Umbilical cord (tissue), 2 donors: ENCODE measurements around the gene PRDM10. TPM values are rescaled to one million over a fixed set of nuclear protein-coding genes. Genes with fewer than 3 reads are reported as not detected.

Experiments
- DNase-seq: peaks from one replicate; pipeline ENCODE4 v3.0.0-alpha.2; 2015; ENCODE audit warnings: low spot score
- total RNA-seq: library from RNA; depleted of rRNA; stranded (reverse); fragments of >200 nt; gene quantifications from one replicate; pipeline ENCODE4 v1.2.3, GENCODE V29; 2014; ENCODE audit warnings: low replicate concordance; ENCODE audit not compliant: insufficient read depth

Gene PRDM10
- total RNA-seq, 1 donor from 2014 or later, result 1.9 TPM

- DNase-seq, result no peak
Observed at GRCh38 chr11:130006929-130007328, 4.3 kb upstream of the PRDM10 start.

- no peak for DNase-seq
Observed at GRCh38 chr11:130003717-130004001, 1.0 kb upstream of the PRDM10 start.

DNA sequence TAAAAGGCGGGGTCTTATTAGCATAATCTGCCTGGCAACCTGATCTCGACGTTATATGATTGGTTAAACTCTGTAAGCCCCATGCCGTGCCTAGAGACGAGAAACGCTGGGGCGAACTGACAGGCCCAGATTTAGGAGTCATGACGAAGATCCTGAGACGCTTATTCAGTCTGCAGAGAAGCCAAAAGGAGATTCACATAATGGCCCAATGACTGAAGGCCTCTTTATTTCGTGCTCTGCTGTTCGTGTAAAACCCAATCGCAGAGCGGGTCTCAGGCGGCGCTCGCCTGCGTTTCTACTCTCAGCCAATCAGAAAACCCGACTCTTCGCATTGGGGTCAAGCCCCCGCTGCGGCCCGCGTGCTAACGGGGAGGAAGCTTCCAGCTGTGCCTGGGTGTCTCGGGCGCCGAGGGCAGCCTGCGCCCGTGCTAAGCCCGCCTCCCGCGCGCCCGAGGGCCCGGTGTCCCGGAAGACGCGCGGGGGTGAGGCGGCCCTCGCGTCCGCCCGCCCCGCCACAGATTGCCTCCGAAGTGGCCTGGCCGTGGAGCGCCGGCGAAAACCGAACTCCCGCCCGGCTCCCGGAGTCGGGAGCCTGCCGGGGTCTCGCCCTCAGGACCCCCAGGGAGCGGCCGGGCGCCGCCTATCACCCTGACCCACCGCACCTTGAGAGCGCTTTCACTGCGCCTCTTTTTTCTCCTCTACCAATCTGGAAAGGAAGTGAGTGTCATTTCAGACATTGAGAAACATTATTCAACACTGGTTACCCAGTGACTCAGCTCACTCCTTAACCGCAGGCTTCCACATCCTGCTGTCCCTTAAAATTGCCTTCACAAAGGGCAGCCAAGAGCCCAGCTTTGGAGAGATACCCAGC, 446 bp upstream of the PRDM10 start:
- peak; percentile 99 for DNase-seq

DNA sequence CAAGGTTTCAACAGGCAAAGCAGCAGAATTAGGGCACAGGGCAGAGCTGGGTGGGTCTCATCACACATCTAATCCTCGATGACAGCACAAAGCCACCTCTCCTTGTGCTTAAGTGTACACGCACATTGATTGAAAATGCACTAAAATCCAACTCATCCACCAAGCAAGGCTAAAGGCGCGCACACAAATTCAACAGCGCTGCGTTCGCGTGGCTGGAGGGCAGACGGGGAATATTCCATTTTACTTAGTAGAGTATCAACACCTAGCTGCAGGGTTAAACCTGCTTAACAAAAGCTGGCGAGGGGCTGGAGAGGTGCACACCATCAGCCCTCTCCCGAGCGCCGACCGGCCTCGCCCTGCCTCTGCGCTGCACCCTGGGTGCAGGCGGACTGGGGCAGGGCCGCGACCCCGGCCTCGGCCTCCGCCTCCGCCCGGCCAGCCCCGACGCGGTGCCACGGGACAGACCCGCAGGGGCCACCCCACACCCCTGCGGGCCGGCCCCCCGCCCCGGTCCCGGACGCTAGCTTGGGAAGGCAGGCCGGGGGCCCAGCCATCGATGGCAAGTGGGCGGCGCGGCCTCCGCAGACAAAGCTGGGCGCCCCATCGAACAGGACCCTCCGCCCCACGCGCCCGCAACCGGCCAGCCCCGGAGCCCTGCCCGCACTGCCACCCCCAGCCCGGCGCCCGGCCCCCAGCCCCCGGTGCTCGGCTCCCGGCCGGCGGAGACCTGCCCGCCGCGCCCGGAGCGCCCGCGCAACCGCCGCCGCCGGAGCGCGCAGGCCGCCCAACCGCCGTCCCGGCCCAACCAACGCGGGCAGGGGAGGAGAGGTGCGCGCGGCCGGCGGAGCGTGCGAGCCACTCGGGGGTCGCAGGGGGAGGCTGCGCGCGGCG, 929 bp downstream of the PRDM10 start:
- DNase-seq, result peak; percentile 53

- no peak for DNase-seq
Observed at GRCh38 chr11:130000552-130001176, 2.0 kb downstream of the PRDM10 start.

GRCh38 chr11:129999407-129999806, 3.2 kb downstream of the PRDM10 start:
- no peak for DNase-seq

GRCh38 chr11:129998905-129999304, 3.7 kb downstream of the PRDM10 start:
- no peak for DNase-seq

- no peak for DNase-seq
Observed at GRCh38 chr11:129998107-129998506, 4.5 kb downstream of the PRDM10 start.

- DNase-seq, result no peak
Observed at GRCh38 chr11:129997513-129997912, 5.1 kb downstream of the PRDM10 start.

DNA sequence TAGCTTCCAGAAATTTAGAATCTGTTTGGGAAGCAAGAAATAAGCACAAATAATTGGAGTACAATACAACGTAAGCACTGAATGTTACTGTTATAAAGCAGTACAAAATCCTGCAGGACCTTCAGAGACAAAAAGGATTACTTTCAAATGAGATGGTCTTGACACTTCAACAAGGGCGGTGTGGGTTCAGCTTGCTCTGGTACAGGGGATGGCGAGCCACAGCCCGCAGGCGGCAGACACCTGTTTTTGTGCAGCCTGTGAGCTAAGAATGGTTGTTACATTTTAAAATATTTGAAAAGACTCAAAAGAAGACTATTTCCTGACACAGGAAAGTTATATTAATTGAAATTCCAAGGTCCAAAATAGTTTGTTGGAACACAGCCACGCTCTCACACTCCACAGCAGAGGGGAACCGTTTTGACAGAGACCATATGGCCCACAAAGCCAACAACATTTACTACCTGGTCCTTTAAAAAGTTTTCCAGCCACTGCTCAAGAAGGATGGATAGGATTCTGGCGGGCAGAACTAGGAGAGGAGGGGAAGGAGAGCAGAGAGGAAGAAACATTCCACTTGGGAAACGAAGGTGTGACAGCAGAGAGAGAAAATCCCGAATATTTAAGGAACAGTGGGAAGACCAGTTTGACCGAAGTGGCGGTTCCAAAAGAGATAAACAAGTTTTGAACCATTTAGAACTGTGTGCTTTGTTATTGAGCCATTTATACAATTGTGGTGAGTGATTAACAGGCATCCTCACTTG, 6.3 kb downstream of the PRDM10 start:
- DNase-seq, result no peak

- DNase-seq, result no peak
Observed at GRCh38 chr11:129995163-129995562, 7.5 kb downstream of the PRDM10 start.

DNA sequence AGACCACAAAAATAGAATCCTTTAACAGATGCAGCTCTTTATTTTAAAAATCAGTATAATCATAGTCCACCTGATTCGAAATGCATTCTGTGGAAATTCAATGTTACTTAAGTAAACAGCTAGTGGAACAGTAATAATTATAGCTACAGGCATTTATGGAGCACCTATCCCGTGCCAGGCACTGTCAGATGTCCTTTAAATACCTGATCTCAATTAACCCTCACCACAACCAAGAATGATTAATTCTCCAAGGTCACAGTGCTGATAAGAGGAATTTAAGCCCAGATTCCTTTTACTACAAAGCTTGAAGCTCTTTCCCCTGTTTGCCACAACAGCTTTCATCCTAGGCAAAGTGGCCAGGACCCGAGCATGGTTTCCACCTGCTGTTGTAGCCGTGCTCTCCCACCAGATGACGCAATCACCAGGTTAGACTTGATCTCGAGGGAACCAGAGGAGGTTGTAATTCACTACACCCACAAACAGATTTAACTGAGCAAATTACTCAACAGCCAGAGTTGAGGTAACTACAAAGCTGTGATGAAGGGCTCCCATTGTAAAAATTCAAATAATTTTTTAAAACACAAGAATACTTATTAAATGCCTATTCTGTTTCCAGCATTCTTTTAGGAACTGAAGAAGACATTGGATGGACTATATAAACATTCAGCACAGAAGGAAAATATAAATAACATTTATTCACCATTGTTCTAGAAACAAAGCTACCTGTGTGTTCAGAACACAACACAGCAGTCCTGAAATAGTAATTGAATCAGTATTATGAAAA, 10.3 kb downstream of the PRDM10 start:
- DNase-seq, result no peak

DNA sequence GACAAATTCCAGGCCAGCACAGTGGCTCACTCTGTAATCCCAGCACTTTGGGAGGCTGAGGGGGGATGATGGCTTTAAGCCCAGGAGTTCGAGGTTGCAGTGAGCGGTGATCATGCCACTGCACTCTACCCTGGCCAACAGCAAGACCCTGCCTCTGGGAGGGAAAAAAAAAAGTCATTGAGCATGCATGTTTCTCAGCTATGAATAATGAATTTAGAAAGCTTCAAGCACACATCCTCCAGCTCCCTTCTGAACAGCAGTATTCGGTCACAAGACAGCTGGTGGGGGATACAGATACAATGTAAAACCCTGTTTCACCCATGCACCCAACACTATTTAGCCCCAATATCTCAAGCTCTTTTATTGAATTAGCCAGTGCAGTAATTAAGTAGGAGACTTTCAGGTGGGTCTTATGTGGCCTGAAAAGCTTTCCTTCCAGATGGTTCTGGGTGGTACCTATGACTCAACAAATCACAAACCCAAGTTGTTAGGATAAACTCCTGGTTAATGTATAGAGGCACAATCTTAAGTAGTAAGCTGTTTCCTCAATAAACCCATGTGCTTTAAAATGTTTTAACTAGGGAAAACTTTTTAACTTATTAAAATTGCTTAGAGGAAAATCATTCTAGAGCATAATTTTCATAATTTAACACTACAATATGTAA, 13.4 kb downstream of the PRDM10 start:
- peak; percentile 30 for DNase-seq

- no peak for DNase-seq
Observed at GRCh38 chr11:129987950-129988349, 14.7 kb downstream of the PRDM10 start.

DNA sequence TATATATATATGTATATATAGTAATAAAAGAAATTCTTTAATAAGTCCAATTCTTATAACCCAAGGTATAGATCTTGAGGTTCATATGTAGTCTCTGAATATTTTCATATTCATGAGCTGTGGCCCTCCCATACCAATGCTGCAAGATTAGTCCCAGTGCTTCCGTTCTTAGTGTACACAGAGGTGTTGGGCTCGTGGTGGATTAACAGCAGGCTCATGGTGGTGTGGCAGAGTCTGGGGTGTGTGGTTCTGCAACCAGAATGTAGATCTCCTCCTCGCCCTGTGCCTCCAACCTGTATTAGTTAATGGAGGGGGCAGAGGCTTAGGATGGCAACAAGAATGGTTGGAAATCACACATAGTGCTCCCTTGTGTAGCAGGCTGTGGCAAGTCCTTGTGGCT, 16.8 kb downstream of the PRDM10 start:
- no peak for DNase-seq

DNA sequence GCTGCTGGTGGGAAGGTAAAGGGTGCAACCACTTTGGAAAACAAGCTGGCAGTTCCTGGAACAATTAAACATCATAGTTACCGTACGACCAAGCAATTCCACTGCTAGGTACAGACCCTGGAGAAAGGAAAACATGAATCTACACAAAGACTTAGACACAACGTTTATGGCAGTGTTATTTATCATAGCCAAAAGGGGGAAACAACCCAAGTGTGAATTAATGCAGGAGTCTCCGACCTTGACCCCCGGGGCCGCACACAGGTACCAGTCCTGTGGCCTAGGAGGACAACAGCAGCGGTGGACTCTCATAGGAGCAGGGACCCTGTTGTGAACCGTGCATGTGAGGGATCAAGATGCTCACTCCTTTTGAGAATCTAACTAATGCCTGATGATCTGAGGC, 22.5 kb downstream of the PRDM10 start:
- no peak for DNase-seq

GRCh38 chr11:129979046-129979605, 23.5 kb downstream of the PRDM10 start:
- no peak for DNase-seq

GRCh38 chr11:129978447-129978846, 24.2 kb downstream of the PRDM10 start:
- DNase-seq, result no peak

DNA sequence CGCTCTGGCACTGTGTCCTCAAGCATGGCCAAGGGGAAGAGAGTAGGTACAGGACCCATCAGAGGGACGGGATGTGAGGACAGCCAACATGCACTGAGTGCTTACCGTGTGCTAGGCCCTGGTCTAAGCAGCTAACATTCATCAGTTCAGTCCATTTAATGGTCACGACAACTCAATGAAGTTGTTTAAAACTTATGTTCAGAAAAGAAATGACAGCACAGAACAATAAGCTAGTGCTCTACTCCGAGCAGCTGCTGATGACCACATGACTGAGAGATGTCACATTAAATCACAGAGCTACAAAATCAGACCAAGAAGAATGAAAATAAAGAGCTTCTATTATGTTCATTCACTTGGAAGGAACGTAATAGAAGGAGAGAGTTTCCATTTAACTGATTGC, 26.3 kb downstream of the PRDM10 start:
- DNase-seq, result no peak

GRCh38 chr11:129975543-129975942, 27.1 kb downstream of the PRDM10 start:
- DNase-seq, result no peak
